ENCODE results near the gene WFIKKN1.

The WFIKKN1 gene

DNA sequence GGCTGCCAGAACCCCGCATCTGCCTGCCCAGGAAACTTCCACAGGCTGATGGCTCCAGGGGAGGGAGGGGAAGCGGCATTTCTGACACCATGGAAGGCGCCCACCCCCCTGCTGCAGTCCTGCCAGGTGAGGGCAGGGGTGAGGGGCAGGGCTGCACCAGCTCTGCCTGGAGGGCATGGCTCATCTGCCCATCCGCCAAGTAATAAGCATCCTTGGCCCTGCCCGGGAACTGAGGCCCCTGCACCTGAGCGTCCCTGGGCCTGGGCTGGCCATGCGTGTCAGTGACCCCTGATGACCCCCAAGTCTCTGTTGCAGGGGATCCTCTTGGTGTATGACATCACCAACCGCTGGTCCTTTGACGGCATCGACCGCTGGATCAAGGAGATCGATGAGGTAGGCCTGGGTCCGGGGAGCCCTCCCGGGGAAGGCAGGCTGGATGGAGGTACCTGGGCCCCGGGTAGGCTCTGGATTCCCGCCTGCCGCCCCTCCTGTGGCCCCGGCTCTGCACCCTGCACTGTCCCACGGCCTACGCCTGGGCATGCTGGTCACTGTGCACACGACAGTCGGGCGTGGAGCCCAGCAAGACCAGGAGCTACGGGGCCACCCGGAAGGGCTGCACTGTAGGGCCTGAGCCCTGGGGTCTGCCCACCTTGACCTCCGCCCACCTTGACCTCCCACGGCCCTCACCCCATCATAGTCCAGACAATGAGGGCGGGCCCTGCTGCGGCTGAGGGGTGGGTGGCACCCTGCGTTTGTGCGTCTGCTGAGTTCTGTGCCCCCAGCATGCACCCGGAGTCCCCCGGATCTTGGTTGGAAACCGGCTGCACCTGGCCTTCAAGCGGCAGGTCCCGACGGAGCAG, 5.4 kb upstream of the WFIKKN1 start:
- DNase-seq: no peak

DNA sequence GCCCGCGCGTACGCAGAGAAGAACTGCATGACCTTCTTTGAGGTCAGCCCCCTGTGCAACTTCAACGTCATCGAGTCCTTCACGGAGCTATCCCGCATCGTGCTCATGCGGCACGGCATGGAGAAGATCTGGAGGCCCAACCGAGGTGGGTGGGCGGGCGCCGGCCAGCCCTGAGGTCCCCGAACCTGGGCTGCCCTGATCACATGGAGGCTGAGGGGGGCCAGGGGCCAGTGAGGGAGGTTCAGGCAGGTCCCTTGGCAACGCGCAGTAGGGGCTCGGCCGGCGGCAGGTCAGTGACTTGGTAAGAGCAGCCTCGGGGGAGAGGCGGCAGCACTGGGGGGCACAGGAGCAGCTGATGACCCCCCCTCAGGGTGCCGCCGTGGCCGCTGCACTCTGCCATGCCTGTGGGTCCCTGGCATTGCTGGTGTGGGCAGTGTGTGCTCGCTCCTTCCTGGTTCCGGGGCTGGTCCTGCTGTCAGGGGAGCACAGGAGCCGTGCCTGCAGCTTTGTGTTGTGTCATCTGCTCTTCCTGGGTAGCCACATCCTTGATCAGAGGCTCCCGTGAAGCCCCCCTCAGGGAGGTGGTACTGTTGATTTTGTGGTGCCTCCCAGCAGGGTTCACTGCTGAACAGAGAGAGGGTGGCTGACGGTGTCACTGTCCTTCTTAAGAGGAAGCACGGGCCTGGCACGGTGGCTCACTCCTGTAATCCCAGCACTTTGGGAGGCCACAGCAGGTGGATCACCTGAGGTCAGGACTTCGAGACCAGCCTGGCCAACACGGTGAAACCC, 4.6 kb upstream of the WFIKKN1 start:
- DNase-seq: no peak

DNA sequence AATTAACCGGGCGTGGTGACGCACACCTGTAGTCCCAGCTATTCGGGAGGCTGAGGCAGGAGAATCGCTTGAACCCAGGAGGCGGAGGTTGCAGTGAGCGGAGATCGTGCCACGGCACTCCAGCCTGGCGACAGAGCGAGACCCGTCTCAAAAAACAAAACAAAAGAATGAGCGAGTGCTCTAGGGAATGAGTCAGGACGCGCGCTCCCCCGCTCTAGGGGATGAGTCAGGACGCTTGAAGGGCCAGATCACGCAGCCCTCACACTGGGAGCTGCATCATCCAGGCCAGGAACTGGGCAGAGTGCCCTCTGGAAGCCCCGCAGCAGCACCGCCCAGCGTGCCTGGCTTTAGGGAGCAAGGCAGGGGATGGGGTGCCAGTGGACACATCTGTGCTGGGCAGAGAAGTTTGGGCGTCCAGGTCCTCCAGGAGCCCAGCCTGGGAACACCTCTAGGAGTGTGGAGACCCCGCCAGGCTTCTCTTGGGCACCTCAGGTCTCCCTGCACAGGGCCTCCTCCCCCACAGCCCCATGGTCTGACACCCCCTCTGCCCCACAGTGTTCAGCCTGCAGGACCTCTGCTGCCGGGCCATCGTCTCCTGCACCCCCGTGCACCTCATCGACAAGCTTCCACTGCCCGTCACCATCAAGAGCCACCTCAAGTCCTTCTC, 3.9 kb upstream of the WFIKKN1 start:
- DNase-seq: no peak

DNA sequence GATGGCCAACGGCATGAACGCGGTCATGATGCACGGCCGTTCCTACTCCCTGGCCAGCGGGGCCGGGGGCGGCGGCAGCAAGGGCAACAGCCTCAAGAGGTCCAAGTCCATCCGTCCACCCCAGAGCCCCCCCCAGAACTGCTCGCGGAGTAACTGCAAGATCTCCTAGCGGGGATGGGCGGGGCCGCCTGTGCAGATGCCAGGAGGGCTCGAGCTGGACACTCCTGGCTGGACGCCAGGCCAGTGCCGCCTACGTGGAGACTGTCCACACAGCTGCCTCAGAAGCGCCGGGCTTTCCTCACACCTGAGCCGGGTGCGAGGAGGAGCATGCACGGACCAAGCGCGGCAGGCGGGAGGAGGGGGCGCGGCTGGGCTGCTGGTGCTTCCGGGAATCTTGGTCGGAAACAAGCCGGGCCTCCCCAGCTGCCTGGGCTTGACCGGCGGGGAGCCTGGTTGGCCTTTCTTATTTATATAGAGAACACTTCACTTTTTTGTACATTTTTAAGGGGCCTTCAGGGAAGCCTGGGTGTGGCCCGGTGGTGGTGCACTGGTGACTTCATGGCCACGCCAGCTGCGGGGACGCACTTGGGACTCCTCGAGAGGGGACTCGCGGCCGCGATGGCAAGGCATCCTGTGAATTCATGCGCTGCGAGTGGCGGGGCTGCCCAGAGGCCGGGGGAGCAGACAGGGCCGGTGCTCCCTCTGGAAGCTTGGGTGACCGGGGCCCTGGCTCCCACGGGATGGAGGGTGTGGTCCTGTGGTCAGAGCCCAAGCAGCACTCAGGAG, 3.1 kb upstream of the WFIKKN1 start:
- DNase-seq: no peak

DNA sequence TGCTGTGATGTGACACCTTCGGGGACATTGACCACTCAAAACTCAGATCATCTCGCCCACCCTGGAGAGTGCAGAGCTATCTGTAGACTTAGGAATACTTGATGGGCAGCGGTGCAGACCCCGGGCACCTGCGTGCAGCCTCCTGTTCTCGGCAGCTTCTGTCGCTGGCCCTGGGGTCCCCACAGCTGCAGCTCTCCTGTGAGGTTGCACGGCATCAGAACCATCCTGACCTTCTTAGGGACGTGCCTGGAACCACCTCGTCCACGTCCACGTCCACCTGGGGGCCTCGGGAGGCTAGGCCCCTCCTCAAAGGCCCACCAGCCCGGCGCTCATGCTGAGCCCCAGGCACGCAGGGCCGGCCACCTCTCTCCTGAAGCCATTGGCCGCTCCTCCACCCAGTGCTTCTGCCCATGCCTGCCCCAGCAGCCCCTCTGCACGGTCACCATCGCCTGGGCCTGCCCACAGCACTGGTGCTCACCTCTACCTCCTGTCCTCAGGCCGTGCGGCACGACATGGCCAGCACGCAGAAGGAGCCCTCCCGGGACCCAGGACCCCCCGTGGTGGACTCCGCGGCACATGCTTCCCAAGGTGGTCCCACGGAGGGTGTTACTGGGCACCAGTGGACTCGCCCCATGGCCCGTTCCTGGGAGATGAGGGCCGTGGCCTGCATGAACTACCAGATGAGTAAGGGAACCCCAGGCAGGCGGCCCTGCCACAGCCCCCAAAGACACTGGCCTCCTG, 2.3 kb upstream of the WFIKKN1 start:
- DNase-seq: no peak

DNA sequence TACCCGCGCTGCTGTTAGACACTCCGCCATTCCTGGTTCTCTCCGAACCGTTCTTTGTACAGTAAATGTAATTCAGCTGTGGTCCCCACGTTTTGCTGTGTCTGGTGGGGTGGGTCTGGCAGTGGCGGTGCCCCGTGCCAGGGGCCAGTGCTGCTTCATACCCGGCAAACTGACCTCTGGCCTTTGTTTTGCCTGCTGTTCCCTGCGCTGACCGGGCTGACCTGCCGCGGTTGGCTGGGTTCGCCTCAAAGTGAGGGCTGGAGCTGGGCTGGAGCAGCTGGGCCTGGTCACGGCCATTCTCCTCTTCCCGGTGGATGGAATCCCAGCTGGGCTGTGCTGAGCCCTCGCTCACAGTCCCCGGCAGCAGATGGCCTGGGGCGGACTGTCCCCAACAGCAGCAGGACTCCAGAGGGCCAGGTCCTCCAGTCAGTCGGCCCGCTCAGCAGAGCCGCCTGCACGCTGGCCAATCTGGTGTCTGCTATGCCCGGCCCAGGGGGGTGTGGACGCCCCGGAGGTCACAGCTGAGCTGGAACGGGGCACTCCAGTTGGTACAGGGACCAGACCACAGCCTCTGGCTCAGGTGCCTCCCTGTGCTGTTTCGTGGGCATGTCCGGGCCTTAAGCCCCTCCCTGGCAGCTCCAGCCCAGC, 1.5 kb upstream of the WFIKKN1 start:
- no peak for DNase-seq

DNA sequence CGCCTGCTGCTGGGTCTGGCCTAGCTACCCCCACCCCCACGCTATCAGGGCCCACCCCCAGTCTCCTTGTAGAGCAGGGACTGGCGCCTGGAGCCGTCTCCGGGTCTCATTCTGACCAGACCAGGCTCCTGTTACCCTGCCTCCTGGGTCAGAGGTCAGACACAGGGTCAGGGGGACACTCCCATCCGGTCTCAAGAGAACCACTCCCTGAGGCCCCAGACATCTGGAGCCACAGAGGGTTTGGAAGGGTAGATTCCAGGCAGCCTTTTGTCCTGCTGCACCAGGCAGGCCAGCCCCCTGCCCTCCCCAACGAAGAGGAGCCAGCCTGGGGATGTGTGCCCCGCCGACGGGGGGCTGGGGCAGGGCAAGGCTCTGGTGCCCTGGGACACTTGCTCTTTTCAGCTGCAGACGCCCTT, 944 bp upstream of the WFIKKN1 start:
- no peak for DNase-seq

DNA sequence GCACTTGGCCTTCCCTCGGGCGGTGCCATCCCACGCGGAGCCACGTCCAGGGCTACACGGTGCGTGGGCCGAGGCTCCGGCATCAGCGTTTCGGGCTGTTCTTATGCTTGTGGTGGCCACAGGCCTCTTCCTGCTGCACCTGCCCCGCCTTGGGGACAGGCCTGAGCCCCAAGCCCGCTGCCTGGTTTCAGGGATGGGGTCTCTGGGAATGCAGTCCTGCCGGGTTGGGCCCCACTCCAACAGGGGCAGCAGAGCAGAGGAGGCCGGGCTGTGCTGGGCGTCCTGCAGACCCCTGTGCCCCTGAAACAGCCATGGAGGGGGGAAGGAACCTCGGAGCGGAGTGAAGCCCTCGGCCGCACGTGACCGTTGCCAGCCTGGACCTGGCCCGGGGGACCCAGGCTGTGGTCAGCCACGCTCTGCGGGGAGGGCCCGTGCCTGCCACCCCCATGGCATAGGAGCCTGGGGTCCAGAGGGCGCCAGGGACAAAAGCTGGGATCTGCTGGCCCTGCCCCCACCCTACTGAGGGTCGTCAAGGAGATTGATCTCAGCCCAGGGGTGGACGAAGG, 453 bp upstream of the WFIKKN1 start:
- no peak for DNase-seq

DNA sequence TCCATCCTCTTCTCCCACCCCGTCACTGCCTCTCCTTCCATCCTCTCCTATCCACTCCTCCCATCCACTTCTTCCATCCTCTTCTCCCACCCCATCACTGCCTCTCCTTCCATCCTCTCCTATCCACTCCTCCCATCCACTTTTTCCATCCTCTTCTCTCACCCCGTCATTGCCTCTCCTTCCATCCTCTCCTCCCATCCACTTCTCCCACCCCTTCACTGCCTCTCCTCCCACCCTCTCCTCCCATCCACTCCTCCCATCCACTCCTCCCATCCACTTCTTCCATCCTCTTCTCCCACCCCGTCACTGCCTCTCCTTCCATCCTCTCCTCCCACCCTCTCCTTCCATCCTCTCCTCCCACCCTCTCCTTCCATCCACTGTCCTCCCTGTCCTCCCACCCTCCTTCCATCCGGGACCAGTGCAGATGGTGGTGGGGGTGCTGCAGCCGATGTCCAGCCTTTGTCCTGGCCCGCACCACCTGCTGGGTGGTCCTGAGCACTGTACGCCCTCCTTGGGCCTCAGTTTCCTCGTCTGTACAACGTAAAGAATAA, 1.1 kb downstream of the WFIKKN1 start:
- DNase-seq: no peak

DNA sequence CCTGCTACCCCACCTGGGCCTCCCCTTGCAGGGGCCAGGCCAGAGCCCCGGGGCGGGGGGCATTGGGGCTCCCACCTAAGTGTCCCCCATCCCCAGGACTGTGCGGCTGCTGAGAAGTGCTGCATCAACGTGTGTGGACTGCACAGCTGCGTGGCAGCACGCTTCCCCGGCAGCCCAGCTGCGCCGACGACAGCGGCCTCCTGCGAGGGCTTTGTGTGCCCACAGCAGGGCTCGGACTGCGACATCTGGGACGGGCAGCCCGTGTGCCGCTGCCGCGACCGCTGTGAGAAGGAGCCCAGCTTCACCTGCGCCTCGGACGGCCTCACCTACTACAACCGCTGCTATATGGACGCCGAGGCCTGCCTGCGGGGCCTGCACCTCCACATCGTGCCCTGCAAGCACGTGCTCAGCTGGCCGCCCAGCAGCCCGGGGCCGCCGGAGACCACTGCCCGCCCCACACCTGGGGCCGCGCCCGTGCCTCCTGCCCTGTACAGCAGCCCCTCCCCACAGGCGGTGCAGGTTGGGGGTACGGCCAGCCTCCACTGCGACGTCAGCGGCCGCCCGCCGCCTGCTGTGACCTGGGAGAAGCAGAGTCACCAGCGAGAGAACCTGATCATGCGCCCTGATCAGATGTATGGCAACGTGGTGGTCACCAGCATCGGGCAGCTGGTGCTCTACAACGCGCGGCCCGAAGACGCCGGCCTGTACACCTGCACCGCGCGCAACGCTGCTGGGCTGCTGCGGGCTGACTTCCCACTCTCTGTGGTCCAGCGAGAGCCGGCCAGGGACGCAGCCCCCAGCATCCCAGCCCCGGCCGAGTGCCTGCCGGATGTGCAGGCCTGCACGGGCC, 1.9 kb downstream of the WFIKKN1 start:
- DNase-seq: no peak

DNA sequence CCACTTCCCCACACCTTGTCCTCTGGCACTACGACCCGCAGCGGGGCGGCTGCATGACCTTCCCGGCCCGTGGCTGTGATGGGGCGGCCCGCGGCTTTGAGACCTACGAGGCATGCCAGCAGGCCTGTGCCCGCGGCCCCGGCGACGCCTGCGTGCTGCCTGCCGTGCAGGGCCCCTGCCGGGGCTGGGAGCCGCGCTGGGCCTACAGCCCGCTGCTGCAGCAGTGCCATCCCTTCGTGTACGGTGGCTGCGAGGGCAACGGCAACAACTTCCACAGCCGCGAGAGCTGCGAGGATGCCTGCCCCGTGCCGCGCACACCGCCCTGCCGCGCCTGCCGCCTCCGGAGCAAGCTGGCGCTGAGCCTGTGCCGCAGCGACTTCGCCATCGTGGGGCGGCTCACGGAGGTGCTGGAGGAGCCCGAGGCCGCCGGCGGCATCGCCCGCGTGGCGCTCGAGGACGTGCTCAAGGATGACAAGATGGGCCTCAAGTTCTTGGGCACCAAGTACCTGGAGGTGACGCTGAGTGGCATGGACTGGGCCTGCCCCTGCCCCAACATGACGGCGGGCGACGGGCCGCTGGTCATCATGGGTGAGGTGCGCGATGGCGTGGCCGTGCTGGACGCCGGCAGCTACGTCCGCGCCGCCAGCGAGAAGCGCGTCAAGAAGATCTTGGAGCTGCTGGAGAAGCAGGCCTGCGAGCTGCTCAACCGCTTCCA, 2.7 kb downstream of the WFIKKN1 start:
- no peak for DNase-seq

DNA sequence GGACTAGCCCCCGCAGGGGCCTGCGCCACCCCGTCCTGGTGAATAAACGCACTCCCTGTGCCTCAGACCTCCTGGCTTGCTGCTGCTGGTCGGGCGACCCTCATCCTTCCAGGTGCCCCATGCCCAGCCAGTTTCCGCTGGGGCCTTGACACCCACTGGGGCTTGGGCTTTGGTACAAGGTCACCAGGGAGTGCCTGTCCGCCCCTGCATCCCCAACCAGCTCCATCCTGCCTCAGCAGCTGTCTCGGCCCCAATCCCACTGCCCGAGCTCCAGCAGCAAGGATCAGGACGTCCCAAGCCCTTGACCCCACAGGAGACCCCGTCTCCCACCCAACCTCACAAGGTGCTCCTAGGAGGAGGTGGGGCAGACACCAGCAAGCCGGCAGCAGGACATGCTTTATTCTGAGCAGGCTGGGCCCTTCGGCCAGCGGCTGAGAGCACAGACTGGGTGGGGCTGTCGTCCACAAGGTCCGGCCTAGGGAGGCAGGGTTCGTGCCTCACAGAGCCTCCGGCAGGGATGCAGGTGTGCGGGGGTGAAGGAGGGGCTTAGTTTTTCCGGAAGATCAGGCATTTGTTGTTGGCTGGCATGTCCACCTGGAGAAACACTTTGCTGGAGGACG, 3.4 kb downstream of the WFIKKN1 start:
- no peak for DNase-seq

DNA sequence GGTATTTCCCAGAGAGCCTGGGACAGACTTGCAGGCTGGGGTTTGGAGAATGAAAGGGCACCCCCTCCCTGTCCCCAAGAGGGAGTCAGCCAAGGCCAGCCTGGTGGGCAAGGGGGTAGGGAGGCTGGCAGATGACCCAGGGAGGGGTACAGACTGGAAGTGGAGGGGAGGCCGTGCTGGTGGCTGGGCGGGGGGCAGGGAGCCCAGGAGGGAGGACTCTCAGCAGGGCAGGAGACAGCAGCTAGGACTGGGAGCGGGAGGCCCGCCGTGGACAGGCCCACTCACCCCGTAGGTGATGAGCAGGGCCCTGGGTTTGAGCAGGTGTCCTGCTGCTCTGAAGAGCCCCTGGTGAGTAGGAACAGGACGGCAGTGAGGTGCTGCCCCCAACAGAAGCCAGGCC, 4.2 kb downstream of the WFIKKN1 start:
- DNase-seq: no peak

DNA sequence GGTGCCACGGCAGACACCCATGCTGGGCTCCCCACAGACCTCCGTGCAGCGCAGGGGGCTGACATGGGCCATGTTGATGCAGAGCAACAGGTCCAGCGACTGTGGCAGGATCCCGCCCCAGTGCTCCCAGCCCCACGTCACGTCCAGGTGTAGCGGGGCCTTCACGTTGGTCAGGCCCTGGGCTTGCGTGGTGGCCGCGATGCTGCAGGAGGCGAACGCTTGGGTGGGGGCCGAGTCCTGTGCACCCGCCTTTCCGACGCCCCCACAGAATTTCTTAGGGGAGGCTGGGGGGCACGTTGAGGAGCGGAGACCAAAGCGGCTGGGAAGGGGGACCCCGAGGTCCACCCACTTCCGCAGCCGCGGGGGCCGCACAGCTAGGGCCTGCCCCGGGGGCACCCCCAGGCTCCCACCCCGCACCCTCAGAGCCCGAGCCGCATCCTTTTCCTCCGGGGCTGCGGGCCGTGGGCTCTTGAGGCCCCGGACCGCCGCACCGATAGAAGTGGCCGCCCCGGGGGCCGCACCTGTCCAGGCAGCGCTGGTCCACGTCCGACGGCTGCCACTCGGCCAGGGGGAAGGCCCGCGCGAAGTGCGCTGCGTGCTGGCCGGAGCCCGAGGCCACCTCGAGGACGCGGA, 4.9 kb downstream of the WFIKKN1 start:
- DNase-seq: no peak

DNA sequence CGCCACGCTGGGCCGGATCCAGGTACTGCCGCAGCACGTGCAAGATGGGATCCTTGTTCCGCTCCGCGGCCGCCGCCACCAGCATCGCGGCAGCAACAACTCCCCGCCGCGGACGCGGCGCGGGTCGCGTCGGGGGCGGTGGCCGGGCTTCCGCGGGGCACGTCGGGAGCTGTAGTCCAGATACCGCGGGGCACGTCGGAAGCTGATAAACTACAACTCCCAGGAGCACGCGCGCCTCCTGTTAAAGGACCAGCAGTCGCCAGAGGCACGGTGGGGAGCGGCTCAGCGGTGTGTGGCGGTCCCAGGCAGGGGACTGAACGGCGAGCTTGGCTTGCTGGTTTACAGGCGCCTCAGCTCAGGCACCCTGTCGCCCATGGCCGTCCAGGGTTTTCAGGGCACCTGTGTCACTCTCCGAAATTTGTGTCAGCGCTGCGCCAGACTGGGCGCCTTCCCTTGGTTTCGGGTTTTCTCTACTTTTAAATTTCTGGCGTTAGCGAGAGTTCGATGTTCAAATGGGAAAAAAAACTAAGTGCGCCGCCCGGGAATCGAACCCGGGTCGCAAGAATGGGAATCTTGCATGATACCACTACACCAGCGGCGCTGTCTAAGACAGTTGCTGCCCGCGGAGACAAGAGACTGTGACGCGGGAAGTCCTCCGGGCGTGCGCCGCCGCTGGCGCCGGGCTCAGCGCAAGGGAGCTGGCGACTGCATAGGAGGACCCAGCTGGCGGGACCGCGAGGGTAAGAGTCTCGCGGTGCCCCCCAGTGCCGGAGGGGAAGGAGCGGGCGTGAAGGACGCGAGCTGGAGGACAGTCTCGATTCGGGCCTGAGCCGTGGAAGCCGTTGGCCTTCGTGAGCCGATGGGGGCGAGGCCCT, 5.7 kb downstream of the WFIKKN1 start, which contains the start of gene METTL26:
TSS of gene METTL26 (minus strand) at position 100 of the 875 bp plus-strand sequence. CDS start at position 85, 15 bp downstream.
- peak; percentile 89 for DNase-seq

DNA sequence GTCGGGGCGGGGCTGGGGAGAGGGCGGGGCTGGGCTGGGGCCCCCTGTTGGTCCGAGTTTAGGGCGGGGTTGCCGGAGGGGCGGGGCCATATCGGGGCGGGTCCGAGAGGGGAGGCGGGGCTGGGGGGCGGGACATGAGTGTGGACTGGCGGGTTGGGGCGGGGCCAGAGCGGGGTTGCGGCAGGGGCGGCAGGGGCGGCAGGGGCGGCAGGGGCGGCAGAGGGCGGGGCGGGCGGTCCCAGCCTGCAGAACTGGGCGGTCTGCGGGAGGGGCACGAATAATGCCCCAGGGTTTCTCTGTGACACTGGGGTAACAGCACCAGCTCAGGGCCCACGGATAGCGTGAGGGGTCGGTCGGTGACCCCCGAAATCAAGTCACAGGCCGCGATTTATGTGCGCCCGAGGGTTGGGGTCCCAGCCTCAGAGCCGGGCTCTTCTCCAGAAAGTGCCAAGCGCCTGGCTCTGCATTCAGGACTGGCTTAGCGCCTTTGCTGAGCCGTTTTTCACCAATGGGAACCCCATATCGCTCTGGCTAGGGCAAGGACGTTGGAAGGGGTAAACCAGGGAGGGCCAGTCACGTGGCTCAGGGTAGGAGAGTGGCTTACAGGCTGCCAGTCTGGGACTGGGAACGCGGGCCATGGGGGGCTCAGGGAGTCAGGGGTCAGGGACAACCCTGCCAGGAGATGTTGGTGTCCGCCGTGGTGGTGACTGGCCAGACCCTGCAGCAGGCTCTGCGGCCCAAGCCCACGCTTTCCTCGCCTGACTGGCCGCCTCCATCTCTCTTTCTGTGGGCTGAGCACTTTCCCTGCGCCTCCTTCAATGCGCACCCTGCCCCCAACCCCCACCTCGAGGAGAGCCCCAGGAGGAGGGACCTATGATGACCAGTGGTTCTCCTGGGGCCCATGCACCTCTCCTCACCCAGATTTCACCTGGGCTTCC, 6.6 kb downstream of the WFIKKN1 start:
- peak; percentile 82 for DNase-seq
